WI38 (cell line): ENCODE data around the gene B9D1.

Source experiments
- H3K4me3 ChIP-seq: 2 replicates; pipeline ENCODE4 v1.5.1; 2011; ENCODE audit warnings: low read depth, mild to moderate bottlenecking, control low read depth, low read length
- CTCF ChIP-seq: IDR thresholded peaks from 2 replicates; pipeline ENCODE4 v1.5.1; 2012; ENCODE audit warnings: low read depth, mild to moderate bottlenecking, control low read depth, low read length

B9D1 gene

GRCh38 chr17:19348081-19348650, 14.4 kb downstream of the B9D1 start:
- TF ChIP-seq CTCF, result no peak
- no peak overlapping the region for H3K4me3 ChIP-seq

GRCh38 chr17:19347323-19348080, 15.0 kb downstream of the B9D1 start:
- TF ChIP-seq CTCF, result no peak
- H3K4me3 ChIP-seq, result no peak overlapping the region

- TF ChIP-seq CTCF, result no peak
- H3K4me3 ChIP-seq, result no peak overlapping the region
Observed at GRCh38 chr17:19346351-19347255, 15.9 kb downstream of the B9D1 start.

GRCh38 chr17:19345486-19346350, 16.8 kb downstream of the B9D1 start:
- TF ChIP-seq CTCF, result no peak
- H3K4me3 ChIP-seq, result no peak overlapping the region

GRCh38 chr17:19345067-19345460, 17.5 kb downstream of the B9D1 start:
- TF ChIP-seq CTCF, result no peak
- no peak overlapping the region for H3K4me3 ChIP-seq

GRCh38 chr17:19344311-19345066, 18.0 kb downstream of the B9D1 start:
- no peak overlapping the region for H3K4me3 ChIP-seq
- no peak for TF ChIP-seq CTCF
